Smooth muscle cell (in vitro differentiated cells): ENCODE measurements around the gene COX7A2. TPM values are rescaled to one million over a fixed set of nuclear protein-coding genes. Genes with fewer than 3 reads are reported as not detected.

ENCODE experiments used
- DNase-seq: peaks from one replicate; lab custom pipeline; 2025; ENCODE audit not compliant: unreplicated experiment; lab: John Stamatoyannopoulos, UW
- H2AFZ ChIP-seq: fragments of 200-600 bp; sonication (generic); 2 replicates; pipeline ENCODE4 v1.6.0; 2016; ENCODE audit warnings: antibody characterized with exemption, low read depth, mild to moderate bottlenecking
- H3F3A ChIP-seq: fragments of 200-600 bp; sonication (generic); 2 replicates; pipeline ENCODE4 v1.6.0; 2017; ENCODE audit warnings: antibody characterized with exemption, low read depth
- H3K27ac ChIP-seq: fragments of 200-600 bp; sonication (generic); 2 replicates; pipeline ENCODE4 v1.5.1; 2016; ENCODE audit warnings: low read depth, mild to moderate bottlenecking
- H3K27me3 ChIP-seq: fragments of 200-600 bp; sonication (generic); 2 replicates; pipeline ENCODE4 v1.6.1; 2016; ENCODE audit warnings: low read depth, mild to moderate bottlenecking
- H3K36me3 ChIP-seq: fragments of 200-600 bp; sonication (generic); 2 replicates; pipeline ENCODE4 v1.5.1; 2016; ENCODE audit warnings: low read depth
- H3K4me1 ChIP-seq: fragments of 200-600 bp; sonication (generic); 2 replicates; pipeline ENCODE4 v1.5.1; 2016; ENCODE audit warnings: low read depth
- H3K4me2 ChIP-seq: fragments of 200-600 bp; sonication (generic); 2 replicates; pipeline ENCODE4 v1.6.0; 2016; ENCODE audit warnings: mild to moderate bottlenecking
- H3K4me3 ChIP-seq: fragments of 200-600 bp; sonication (generic); 2 replicates; pipeline ENCODE4 v1.5.1; 2016; ENCODE audit warnings: mild to moderate bottlenecking
- H3K79me2 ChIP-seq: fragments of 200-600 bp; sonication (generic); 2 replicates; pipeline ENCODE4 v1.6.0; 2016; ENCODE audit warnings: low read depth, mild to moderate bottlenecking
- H3K9ac ChIP-seq: fragments of 200-600 bp; sonication (generic); 2 replicates; pipeline ENCODE4 v1.6.0; 2016; ENCODE audit warnings: low read depth
- H3K9me3 ChIP-seq: fragments of 200-600 bp; sonication (generic); replicated peaks from 2 replicates; pipeline ENCODE4 v1.5.1; 2016; ENCODE audit warnings: low read depth
- H4K20me1 ChIP-seq: fragments of 200-600 bp; sonication (generic); 2 replicates; pipeline ENCODE4 v1.6.0; 2016; ENCODE audit warnings: low read depth
- WGBS: methylation state at CpG from one replicate; pipeline ENCODE4 v1.1.7; 2016; ENCODE audit warnings: low lambda C conversion rate; 5-methylcytosine and 5-hydroxymethylcytosine counted together
- polyA plus RNA-seq: library from polyadenylated mRNA; unstranded; fragments of >200 nt; fragmentation: Nextera tagmentation; extraction: Ambion mirVana; gene quantifications from 2 replicates; pipeline ENCODE4 v1.2.1, GENCODE V29; 2016
- total RNA-seq: library from RNA; depleted of rRNA; stranded (reverse); fragments of >200 nt; gene quantifications from 2 replicates; pipeline ENCODE4 v1.2.3, GENCODE V29; 2014
- TF ChIP-seq, protein P1 (sequence below): fragments of 200-600 bp; sonication (generic); IDR thresholded peaks from 2 replicates; pipeline ENCODE4 v1.5.1; 2017; ENCODE audit warnings: borderline replicate concordance, mild to moderate bottlenecking, antibody characterized with exemption; ENCODE audit not compliant: insufficient read depth, poor library complexity, severe bottlenecking

COX7A2 gene
- total and polyA plus RNA-seq, 2 experiments from 2014 or later = 802 to 1,287 TPM

- H3F3A ChIP-seq = no peaks in the 10 kb centered on the region
- H3K4me2 ChIP-seq = no peak overlapping the region
- no peaks in the 10 kb centered on the region for H3K79me2 ChIP-seq
- H2AFZ ChIP-seq = no peak overlapping the region
- no peak overlapping the region for H3K9ac ChIP-seq
- no peaks in the 10 kb centered on the region for H3K9me3 ChIP-seq
- no peak overlapping the region for H3K4me3 ChIP-seq
- no peaks in the 10 kb centered on the region for H4K20me1 ChIP-seq
- DNase-seq = no peak
- H3K4me1 ChIP-seq = no peaks in the 10 kb centered on the region
- WGBS = 81% methylated on average over 2 of the region's 2 CpGs
- TF ChIP-seq, protein P1, sequence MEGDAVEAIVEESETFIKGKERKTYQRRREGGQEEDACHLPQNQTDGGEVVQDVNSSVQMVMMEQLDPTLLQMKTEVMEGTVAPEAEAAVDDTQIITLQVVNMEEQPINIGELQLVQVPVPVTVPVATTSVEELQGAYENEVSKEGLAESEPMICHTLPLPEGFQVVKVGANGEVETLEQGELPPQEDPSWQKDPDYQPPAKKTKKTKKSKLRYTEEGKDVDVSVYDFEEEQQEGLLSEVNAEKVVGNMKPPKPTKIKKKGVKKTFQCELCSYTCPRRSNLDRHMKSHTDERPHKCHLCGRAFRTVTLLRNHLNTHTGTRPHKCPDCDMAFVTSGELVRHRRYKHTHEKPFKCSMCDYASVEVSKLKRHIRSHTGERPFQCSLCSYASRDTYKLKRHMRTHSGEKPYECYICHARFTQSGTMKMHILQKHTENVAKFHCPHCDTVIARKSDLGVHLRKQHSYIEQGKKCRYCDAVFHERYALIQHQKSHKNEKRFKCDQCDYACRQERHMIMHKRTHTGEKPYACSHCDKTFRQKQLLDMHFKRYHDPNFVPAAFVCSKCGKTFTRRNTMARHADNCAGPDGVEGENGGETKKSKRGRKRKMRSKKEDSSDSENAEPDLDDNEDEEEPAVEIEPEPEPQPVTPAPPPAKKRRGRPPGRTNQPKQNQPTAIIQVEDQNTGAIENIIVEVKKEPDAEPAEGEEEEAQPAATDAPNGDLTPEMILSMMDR = no peak
- no peaks in the 10 kb centered on the region for H3K27me3 ChIP-seq
- no peaks in the 10 kb centered on the region for H3K36me3 ChIP-seq
- no peak overlapping the region for H3K27ac ChIP-seq
Measured at GRCh38 chr6:75223428-75223827, 20.2 kb downstream of the COX7A2 start.

DNA sequence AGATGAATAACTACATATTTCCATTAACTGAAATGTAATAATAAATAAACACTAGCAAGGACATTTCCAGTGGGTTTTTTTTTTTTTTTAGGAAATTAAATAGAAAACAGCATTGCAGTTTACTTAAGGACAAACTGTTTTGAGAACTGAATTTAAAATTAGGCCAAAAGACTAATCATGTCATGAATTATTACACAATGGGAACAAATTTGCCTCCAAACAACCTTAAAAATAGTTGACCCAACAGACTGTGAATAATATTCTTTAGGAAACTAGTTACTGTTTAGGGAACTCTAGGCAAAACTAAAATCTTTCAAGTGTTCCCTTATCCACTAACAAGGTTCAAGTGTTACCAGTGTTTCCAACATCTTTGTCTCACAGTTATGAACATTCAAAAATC lies 21.3 kb downstream of the COX7A2 start:
- Histone ChIP-seq H4K20me1 (no peaks in the 10 kb centered on the region), H3K4me1 (no peaks in the 10 kb centered on the region), H3K27me3 (no peaks in the 10 kb centered on the region), H3K4me3 (no peak overlapping the region), H3K9me3 (no peaks in the 10 kb centered on the region), H3K79me2 (no peaks in the 10 kb centered on the region), H3F3A (no peaks in the 10 kb centered on the region), H2AFZ (no peak overlapping the region), H3K27ac (no peak overlapping the region), H3K9ac (no peak overlapping the region), H3K4me2 (no peak overlapping the region), H3K36me3 (no peaks in the 10 kb centered on the region)
- DNase-seq = no peak
- TF ChIP-seq, protein P1 = no peak

DNA sequence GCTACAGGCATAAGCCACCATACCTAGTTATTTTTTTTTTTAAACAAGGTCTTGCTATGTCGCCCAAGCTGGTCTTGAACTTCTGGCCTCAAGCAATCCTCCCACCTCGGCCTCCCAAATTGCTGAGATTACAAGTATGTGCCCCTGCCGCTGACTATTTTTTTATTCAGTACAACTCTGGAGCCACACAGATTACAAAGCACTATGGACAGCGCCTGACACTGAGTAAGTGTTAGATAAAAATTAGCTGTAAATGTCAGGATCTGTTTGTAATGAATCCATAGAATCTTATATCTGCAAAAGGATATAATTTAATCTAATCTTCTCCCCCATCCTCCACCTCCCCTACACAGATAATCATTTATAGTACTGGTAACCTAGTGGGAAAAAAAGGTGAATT lies 22.5 kb downstream of the COX7A2 start:
- H3K27me3 ChIP-seq = no peaks in the 10 kb centered on the region
- H3K27ac ChIP-seq = no peak overlapping the region
- no peaks in the 10 kb centered on the region for H3K79me2 ChIP-seq
- H3K9ac ChIP-seq = no peak overlapping the region
- no peak overlapping the region for H3K4me2 ChIP-seq
- no peaks in the 10 kb centered on the region for H3K4me1 ChIP-seq
- no peaks in the 10 kb centered on the region for H3F3A ChIP-seq
- 88% methylated on average over 4 of the region's 4 CpGs for WGBS
- H3K4me3 ChIP-seq = no peak overlapping the region
- DNase-seq = no peak
- H3K9me3 ChIP-seq = no peaks in the 10 kb centered on the region
- no peaks in the 10 kb centered on the region for H4K20me1 ChIP-seq
- no peaks in the 10 kb centered on the region for H3K36me3 ChIP-seq
- H2AFZ ChIP-seq = no peak overlapping the region
- TF ChIP-seq, protein P1 = no peak

DNA sequence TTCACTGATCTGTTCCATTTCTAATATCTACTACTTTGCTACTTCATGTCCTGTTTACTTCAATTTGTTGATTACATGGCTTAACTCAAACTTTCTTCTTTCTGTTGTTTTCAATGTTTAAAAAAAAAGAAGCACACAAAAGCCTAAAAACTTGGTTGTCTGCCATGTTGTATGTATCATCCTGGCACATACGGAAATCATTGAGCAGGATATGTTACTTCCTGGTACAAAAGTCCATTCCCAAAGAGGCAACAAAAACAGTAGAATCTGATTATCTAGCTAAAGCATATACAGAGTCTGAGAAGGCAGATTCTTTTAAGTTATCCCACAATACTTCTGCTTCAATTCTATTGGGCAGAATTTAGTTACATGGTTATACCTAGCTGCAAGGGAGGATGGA lies 23.2 kb downstream of the COX7A2 start:
- H4K20me1 ChIP-seq = no peaks in the 10 kb centered on the region
- no peak overlapping the region for H3K4me2 ChIP-seq
- H3K27me3 ChIP-seq = no peaks in the 10 kb centered on the region
- no peak overlapping the region for H3K27ac ChIP-seq
- H3K9me3 ChIP-seq = no peaks in the 10 kb centered on the region
- no peak overlapping the region for H3K9ac ChIP-seq
- 93% methylated on average over 1 of the region's 1 CpG for WGBS
- DNase-seq = no peak
- H3K36me3 ChIP-seq = no peaks in the 10 kb centered on the region
- no peak overlapping the region for H3K4me3 ChIP-seq
- no peak overlapping the region for H2AFZ ChIP-seq
- H3F3A ChIP-seq = no peaks in the 10 kb centered on the region
- TF ChIP-seq, protein P1 = no peak
- no peaks in the 10 kb centered on the region for H3K4me1 ChIP-seq
- H3K79me2 ChIP-seq = no peaks in the 10 kb centered on the region
